ENCODE measurements around the gene ZNF208.
"Not testable (repeated sequence)": the region's sequence is repeated elsewhere in the genome, so short reads cannot be mapped to it uniquely, and the experiment has no call there.

The ZNF208 gene

DNA sequence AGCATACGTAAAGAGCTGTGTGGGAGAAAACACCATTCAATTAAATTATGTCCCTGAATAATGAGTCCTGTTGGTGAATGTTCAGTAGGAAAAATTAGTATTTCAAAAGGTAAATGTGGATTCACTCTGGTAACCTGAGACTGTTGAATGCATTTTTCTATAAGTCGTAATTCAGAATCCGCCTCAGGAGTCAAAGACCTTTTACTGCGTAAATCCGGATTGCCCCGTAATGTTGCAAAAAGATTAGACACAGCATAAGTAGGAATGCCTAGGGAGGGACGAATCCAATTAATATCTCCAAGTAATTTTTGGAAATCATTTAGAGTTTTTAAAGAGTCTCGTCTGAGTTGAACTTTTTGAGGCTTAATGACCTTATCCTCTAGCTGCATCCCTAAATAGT, 126.0 kb downstream of the ZNF208 start:
- DNase-seq (ENCODE audit: low spot score) = not testable (repeated sequence)

DNA sequence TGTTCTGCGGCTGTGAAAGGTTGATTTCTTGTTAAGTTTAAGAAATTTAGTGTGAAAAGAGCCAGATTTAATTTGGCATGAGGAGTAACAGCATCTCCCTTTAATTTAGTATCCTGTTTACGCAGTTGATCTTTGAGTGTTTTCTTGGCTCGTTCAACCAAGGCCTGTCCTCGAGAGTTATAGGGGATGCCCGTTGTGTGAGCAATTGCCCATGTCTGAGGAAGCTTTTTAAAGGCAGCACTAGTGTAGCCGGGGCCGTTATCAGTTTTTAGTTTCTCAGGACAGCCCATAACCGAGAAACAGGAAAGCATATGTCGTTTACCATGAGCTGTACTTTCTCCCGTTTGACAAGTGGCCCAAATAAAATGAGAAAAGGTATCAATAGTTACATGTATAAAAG, 127.2 kb downstream of the ZNF208 start:
- no peak for DNase-seq (ENCODE audit: low spot score)

Measured in kidney tubule cell (primary cell).